HEK293 (cell line): ENCODE data around the gene RELCH.

ENCODE experiments used
- CTCF ChIA-PET: fragments of 350-600 bp; formaldehyde crosslinking; extraction: SDS; loops from one replicate; lab custom pipeline; 2021; ENCODE audit warnings: antibody characterized with exemption; lab: Yijun Ruan, JAX
- POLR2A ChIA-PET: fragments of 300-600 bp; formaldehyde crosslinking; extraction: SDS; loops from one replicate; lab custom pipeline; 2020; ENCODE audit warnings: antibody characterized with exemption, inconsistent platforms; lab: Yijun Ruan, JAX
- H3K27ac ChIP-seq: fragments of 200-500 bp; sonication (Bioruptor generic); 2 replicates; pipeline ENCODE4 v1.5.1; 2014; ENCODE audit warnings: low read depth, low read length, control low read depth, inconsistent platforms; ENCODE audit errors: extremely low read depth
- H3K36me3 ChIP-seq, 2 experiments: fragments of 200-500 bp in 1 of 2; sonication (Bioruptor generic) in 1 of 2; 1 replicate in 1 of 2; 2 replicates in 1 of 2; pipeline ENCODE4 v1.5.1; 2014 to 2017; ENCODE audit warnings: inconsistent platforms in 2 of 2, low read length in 2 of 2; ENCODE audit not compliant: control insufficient read depth in 2 of 2, insufficient read depth in 1 of 2
- H3K4me1 ChIP-seq: fragments of 200-500 bp; sonication (Bioruptor generic); 2 replicates; pipeline ENCODE4 v1.5.1; 2014; ENCODE audit warnings: mild to moderate bottlenecking, low read length, inconsistent platforms; ENCODE audit not compliant: control insufficient read depth, insufficient read depth
- H3K4me3 ChIP-seq: 2 replicates; pipeline ENCODE4 v1.5.1; 2011; ENCODE audit warnings: low read depth, mild to moderate bottlenecking, control low read depth, low read length, moderate library complexity
- H3K9me3 ChIP-seq: fragments of 200-500 bp; sonication (Bioruptor generic); 2 replicates; pipeline ENCODE4 v1.5.1; 2014; ENCODE audit warnings: low read depth, low read length, inconsistent platforms; ENCODE audit not compliant: control insufficient read depth, insufficient read depth
- FEZF1 ChIP-seq: fragments of 450-650 bp; formaldehyde crosslinking; IDR thresholded peaks from 2 replicates; pipeline ENCODE4 v1.5.1; 2016; ENCODE audit warnings: missing biosample characterization, missing genetic modification characterization
- KLF10 ChIP-seq: fragments of 450-650 bp; IDR thresholded peaks from 2 replicates; pipeline ENCODE4 v1.5.1; 2018; ENCODE audit warnings: missing biosample characterization, mild to moderate bottlenecking, missing genetic modification characterization
- KLF17 ChIP-seq: fragments of 450-650 bp; formaldehyde crosslinking; IDR thresholded peaks from 2 replicates; pipeline ENCODE4 v1.5.1; 2016; ENCODE audit warnings: missing biosample characterization, missing genetic modification characterization
- PRDM1 ChIP-seq: fragments of 450-650 bp; formaldehyde crosslinking; IDR thresholded peaks from 2 replicates; pipeline ENCODE4; 2016; ENCODE audit warnings: missing biosample characterization, missing genetic modification characterization
- PRDM4 ChIP-seq: fragments of 450-650 bp; formaldehyde crosslinking; IDR thresholded peaks from 2 replicates; pipeline ENCODE4 v1.5.1; 2017; ENCODE audit warnings: missing biosample characterization, missing genetic modification characterization
- WT1 ChIP-seq: fragments of 450-650 bp; formaldehyde crosslinking; IDR thresholded peaks from 2 replicates; pipeline ENCODE4 v1.5.1; 2016; ENCODE audit warnings: missing biosample characterization, missing genetic modification characterization
- YY2 ChIP-seq: fragments of 450-650 bp; formaldehyde crosslinking; IDR thresholded peaks from 2 replicates; pipeline ENCODE4 v1.5.1; 2016; ENCODE audit warnings: missing biosample characterization, missing genetic modification characterization
- ZBTB21 ChIP-seq: fragments of 450-650 bp; formaldehyde crosslinking; IDR thresholded peaks from 2 replicates; pipeline ENCODE4 v1.5.1; 2017; ENCODE audit warnings: missing biosample characterization, missing genetic modification characterization
- ZNF138 ChIP-seq: fragments of 450-650 bp; formaldehyde crosslinking; IDR thresholded peaks from 2 replicates; pipeline ENCODE4 v1.5.1; 2016; ENCODE audit warnings: missing biosample characterization, missing genetic modification characterization, borderline replicate concordance
- ZNF16 ChIP-seq: fragments of 450-650 bp; formaldehyde crosslinking; IDR thresholded peaks from 2 replicates; pipeline ENCODE4 v1.5.1; 2016; ENCODE audit warnings: low read depth, missing biosample characterization, missing genetic modification characterization
- ZNF211 ChIP-seq: fragments of 450-650 bp; formaldehyde crosslinking; IDR thresholded peaks from 2 replicates; pipeline ENCODE4 v1.5.1; 2016; ENCODE audit warnings: low read depth, missing biosample characterization, missing genetic modification characterization
- ZNF324 ChIP-seq: fragments of 450-650 bp; formaldehyde crosslinking; IDR thresholded peaks from 2 replicates; pipeline ENCODE4 v1.5.1; 2016; ENCODE audit warnings: missing biosample characterization, missing genetic modification characterization
- ZNF398 ChIP-seq: fragments of 450-650 bp; formaldehyde crosslinking; IDR thresholded peaks from 2 replicates; pipeline ENCODE4 v1.5.1; 2017; ENCODE audit warnings: missing biosample characterization, missing genetic modification characterization
- ZNF449 ChIP-seq: fragments of 450-650 bp; formaldehyde crosslinking; IDR thresholded peaks from 2 replicates; pipeline ENCODE4 v1.5.1; 2017; ENCODE audit warnings: missing biosample characterization, mild to moderate bottlenecking, missing genetic modification characterization, moderate library complexity
- ZNF473 ChIP-seq: fragments of 450-650 bp; formaldehyde crosslinking; IDR thresholded peaks from 2 replicates; pipeline ENCODE4 v1.5.1; 2017; ENCODE audit warnings: missing biosample characterization, missing genetic modification characterization
- ZNF501 ChIP-seq: fragments of 450-650 bp; formaldehyde crosslinking; IDR thresholded peaks from 2 replicates; pipeline ENCODE4 v1.5.1; 2016; ENCODE audit warnings: missing biosample characterization, missing genetic modification characterization
- ZNF621 ChIP-seq: fragments of 450-650 bp; formaldehyde crosslinking; IDR thresholded peaks from 2 replicates; pipeline ENCODE4 v1.5.1; 2017; ENCODE audit warnings: missing biosample characterization, missing genetic modification characterization
- ZNF654 ChIP-seq: fragments of 450-650 bp; formaldehyde crosslinking; IDR thresholded peaks from 2 replicates; pipeline ENCODE4 v1.5.1; 2016; ENCODE audit warnings: low read depth, missing biosample characterization, missing genetic modification characterization
- ZNF776 ChIP-seq: fragments of 450-650 bp; formaldehyde crosslinking; IDR thresholded peaks from 2 replicates; pipeline ENCODE4 v1.5.0; 2017; ENCODE audit warnings: missing biosample characterization, missing genetic modification characterization, borderline replicate concordance
- ZNF843 ChIP-seq: fragments of 450-650 bp; formaldehyde crosslinking; IDR thresholded peaks from 2 replicates; pipeline ENCODE4 v1.5.1; 2016; ENCODE audit warnings: missing biosample characterization, missing genetic modification characterization
- ZSCAN18 ChIP-seq: fragments of 450-650 bp; formaldehyde crosslinking; IDR thresholded peaks from 2 replicates; pipeline ENCODE4 v1.5.1; 2016; ENCODE audit warnings: missing biosample characterization, missing genetic modification characterization
- ZSCAN23 ChIP-seq: fragments of 450-650 bp; formaldehyde crosslinking; IDR thresholded peaks from 2 replicates; pipeline ENCODE4 v1.5.1; 2016; ENCODE audit warnings: missing biosample characterization, missing genetic modification characterization

RELCH gene

GRCh38 chr18:62248313-62248712, 61.3 kb downstream of the RELCH start (continued):
- no peak for TF ChIP-seq YY2
- TF ChIP-seq ZNF621 (tag by site-specific recombination), result no peak

- peaks cover 4 to 8% of the 10 kb centered on the region in 2 experiments for H3K36me3 ChIP-seq
- ChIA-PET POLR2A (no interaction called here), CTCF (interaction anchor here (0.6 to 5.9 kb wide), 44 partner anchors 9 to 1369 kb away, joined by 3 to 125 read pairs (median 4); partner anchors contain the start of genes PIGN and RELCH)
- H3K27ac ChIP-seq, result no peak overlapping the region
- H3K9me3 ChIP-seq, result no peaks in the 10 kb centered on the region
- TF ChIP-seq ZSCAN23 (tag by site-specific recombination) (no peak), ZNF843 (tag by site-specific recombination) (no peak), FEZF1 (tag by site-specific recombination) (no peak), ZNF776 (tag by site-specific recombination) (no peak), ZNF654 (tag by site-specific recombination) (peak; percentile 72), ZNF324 (tag by site-specific recombination) (no peak), ZNF16 (tag by site-specific recombination) (no peak), ZNF449 (tag by site-specific recombination) (no peak), KLF10 (tag by site-specific recombination) (0 out of 2 replicates have a peak, but pooled peaks have one; percentile 18), PRDM1 (tag by site-specific recombination) (peak; percentile 60; the same call in 1 of the 2 replicates), KLF17 (tag by site-specific recombination) (no peak), ZNF501 (0 out of 2 replicates have a peak, but pooled peaks have one; percentile 45), ZNF398 (tag by site-specific recombination) (no peak)
- H3K4me3 ChIP-seq, result no peak overlapping the region
- no peaks in the 10 kb centered on the region for H3K4me1 ChIP-seq
Measured at GRCh38 chr18:62249478-62250097, 62.5 kb downstream of the RELCH start.

- peaks cover 4 to 7% of the 10 kb centered on the region in 2 experiments for H3K36me3 ChIP-seq
- no peak overlapping the region for H3K4me3 ChIP-seq
- no peaks in the 10 kb centered on the region for H3K4me1 ChIP-seq
- POLR2A ChIA-PET, result no interaction called here
- no peaks in the 10 kb centered on the region for H3K9me3 ChIP-seq
- CTCF ChIA-PET, result interaction anchor here (0.6 to 5.9 kb wide), 19 partner anchors 9 to 1204 kb away, joined by 3 to 125 read pairs (median 4); partner anchors contain the start of gene PIGN
- H3K27ac ChIP-seq, result no peak overlapping the region
- TF ChIP-seq ZNF211 (tag by site-specific recombination) (no peak), ZNF138 (tag by site-specific recombination) (no peak), PRDM4 (tag by site-specific recombination) (no peak), ZNF449 (tag by site-specific recombination) (no peak), WT1 (tag by site-specific recombination) (no peak), ZSCAN18 (no peak), ZNF473 (tag by site-specific recombination) (no peak), ZBTB21 (tag by site-specific recombination) (no peak)
Measured at GRCh38 chr18:62250475-62250874, 63.4 kb downstream of the RELCH start.
